HG02870 (cell line): ENCODE results near the gene PDE6H.

Source experiments
- ATAC-seq: cut with Tn5 transposase; IDR thresholded peaks from one replicate; pipeline ENCODE4 v1.9.1; 2021; ENCODE audit warnings: mild to moderate bottlenecking, moderate library complexity; ENCODE audit not compliant: unreplicated experiment

PDE6H gene

DNA sequence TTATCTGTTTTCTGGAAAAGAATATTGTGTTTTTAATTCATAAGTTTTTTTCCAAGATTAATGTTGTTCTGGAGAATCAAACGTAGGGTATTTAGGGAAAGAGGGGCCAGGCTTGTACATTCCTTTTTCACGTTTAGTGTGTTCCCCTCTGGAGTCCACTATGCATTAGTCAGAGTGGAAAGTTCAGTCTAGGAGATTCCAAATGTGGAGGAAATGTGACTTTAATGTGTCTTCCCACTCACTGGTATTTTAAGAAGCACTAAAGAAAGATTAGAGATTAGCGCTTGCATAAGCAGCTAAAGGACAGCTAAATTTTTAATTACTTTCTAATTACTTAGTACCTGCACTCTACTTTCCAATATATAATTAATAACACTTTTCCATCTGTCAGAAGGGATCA, 4.4 kb upstream of the PDE6H start:
- no peak for ATAC-seq

GRCh38 chr12:14970473-14970872, 2.4 kb upstream of the PDE6H start:
- no peak for ATAC-seq

GRCh38 chr12:14974633-14975032, 1.8 kb downstream of the PDE6H start:
- no peak for ATAC-seq

- no peak for ATAC-seq
These were observed 2.6 kb downstream of the PDE6H start for GRCh38 chr12:14975457-14975856.

DNA sequence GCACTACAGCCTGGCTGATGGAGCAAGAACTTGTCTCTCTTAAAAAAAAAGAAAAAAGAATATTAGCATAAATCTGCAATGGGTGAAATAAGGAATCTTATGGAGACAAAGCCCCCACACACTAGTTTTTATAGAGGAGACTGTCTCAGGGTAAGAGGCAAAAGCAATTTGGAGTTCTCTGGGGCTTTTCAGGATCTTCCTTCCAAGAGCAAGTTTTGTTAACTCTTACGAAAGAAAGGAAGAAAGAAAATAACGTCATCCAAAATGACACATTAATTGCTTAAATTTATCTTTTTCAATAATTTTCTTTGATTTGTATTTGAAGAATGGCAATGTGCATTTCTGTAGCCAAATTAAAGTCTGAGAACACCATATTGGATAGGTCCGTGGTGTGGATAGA, 3.8 kb downstream of the PDE6H start:
- ATAC-seq: no peak

- no peak for ATAC-seq
These were observed 6.6 kb downstream of the PDE6H start for GRCh38 chr12:14979468-14979867.

DNA sequence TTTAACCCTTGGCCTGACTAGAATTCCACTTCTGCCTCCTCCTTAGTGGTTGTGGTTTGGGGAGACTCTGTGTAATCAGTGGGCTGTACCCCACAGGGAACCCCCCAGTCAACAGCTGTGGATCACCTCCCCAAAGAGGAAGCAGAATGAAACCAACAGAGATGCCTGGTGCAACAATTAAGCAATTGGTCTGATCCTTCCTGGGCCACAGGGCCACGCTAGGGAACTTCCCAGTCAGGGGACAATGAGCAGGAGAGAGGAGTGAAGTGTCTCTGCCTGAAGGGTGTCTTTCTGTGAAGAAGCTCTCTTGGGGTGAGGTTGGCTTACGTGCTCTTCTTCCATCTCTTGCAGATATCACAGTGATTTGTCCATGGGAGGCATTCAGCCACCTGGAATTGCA, 8.2 kb downstream of the PDE6H start:
- peak; percentile 58 for ATAC-seq

DNA sequence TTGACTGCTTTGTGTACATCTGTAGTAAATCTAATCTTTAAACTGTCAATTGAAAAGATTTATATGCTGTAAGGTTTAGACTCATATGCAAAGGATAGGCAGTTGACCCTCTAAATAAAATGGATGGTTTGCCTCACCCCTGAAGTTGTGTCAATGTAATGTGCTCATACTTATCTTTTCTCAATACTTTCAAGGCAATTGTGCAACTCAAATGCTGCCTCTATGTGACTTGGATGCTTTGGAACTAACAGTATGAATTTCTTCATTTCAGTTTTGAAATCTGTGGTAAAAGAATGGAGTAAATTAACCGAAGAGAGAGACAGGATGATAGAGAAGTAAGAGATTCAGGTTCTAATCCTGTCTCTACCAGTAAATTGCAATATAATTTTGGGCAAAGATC, 9.7 kb downstream of the PDE6H start:
- no peak for ATAC-seq

DNA sequence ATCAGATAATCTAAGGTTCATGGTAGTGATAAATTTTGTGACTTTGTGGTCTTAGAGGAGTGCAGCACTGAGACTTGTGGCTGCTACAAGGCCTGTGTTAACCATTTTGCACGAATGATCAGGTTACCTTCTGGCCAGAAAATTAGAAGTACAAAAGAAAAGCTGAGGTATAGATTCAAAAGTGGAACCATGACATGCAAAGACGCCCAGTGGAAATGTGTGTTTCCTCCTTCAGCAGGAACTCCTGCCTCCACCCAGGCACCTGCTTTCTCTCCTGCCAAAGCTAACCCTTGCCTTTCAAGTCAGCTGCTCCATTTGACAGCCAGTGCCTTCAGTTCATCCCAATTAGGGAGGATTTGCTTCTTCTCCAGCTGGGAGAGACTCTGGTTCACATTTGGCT, 10.1 kb downstream of the PDE6H start:
- peak; percentile 44 for ATAC-seq

DNA sequence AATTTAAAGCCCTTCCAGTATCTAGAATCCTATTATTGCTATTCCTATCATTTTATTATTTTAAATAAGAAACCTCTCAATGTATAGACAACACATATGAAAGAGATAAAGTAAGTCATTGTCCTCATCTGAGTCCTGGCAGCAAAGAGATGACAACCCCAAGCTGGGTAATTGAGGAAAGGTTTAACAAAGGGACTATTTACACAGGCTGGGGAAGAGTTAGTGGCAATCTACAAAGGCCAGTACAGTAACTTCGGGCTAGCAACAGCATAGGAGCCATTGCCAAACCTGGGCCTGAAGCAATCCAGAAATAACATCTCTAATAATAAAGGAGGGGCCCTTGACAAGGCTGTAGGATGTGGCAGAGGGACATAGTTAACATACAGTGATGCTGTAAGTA, 11.2 kb downstream of the PDE6H start:
- ATAC-seq: no peak

- ATAC-seq: no peak
These were observed 12.0 kb downstream of the PDE6H start for GRCh38 chr12:14984766-14985285.

DNA sequence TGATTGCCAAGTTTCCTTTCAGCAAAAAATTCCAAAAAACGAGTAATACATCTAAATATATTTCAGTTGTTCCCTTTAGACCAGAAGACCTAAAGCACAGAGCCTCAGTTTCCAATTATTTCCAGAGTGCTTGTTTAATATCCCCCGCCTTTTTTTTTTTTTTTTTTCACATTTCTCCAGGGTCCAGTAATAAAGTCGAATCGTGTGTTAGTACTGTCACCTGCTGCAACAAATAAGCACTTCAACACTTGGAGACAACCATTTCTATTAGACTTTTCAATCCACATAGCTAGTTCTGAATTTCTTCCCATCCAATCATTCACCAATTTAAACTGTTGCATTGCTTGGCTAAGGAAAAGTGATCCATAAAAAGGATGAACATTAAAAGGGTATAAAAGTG, 13.6 kb downstream of the PDE6H start:
- no peak for ATAC-seq

GRCh38 chr12:14988035-14988434, 15.2 kb downstream of the PDE6H start:
- ATAC-seq: no peak

- ATAC-seq: peak; percentile 54
These were observed 16.9 kb downstream of the PDE6H start for GRCh38 chr12:14989790-14990189.

DNA sequence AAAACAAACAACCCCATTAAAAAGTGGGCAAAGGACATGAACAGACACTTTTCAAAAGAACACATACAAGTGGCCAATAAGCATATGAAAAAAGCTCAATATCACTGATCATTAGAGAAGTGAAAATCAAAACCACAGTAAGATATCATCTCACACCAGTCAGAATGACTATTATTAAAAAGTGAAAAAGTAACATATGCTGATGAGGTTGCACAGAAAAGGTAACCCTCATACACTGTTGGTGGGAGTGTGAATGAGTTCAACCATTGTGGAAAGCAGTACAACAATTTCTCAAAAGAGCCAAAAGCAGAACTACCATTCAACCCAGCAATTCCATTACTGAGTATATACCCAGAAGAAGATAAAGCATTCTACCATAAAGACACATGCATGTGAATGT, 18.2 kb downstream of the PDE6H start:
- no peak for ATAC-seq

GRCh38 chr12:14992673-14993072, 19.8 kb downstream of the PDE6H start:
- ATAC-seq: no peak

- no peak for ATAC-seq
These were observed 20.3 kb downstream of the PDE6H start for GRCh38 chr12:14993117-14993516.

DNA sequence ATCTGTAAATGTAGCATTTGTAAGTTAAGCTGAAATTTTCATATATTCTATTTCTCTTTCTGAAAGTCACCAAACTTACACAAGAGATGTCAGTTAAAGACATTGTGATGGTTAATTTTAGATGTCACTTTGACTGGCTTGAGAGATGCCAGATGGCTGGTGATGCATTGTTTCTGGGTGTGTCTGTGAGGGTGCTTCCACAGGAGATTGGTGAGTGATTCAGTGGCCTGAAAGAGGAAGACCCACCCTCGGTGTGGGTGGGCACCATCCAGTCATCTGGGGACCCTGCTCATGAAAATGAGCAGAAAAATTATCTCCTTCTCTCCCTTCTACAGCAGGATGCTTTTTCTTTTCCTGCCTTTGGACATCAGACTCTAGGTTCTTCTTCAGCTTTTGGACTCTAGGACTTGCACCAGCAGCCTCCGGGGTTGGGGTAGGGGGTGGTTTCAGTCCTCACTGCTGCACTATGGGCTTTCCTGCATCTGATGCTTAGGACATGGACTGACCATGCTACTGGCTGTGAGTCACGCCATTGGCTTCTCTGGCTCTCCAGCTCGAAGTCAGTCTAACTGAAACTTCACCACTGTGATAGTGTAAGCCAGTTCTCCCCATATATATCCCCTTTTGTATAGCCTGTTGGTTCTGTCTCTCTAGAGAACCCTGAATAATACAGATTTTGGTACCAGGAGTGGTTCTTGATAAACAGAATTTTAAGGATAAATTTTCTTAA, 20.9 kb downstream of the PDE6H start:
- ATAC-seq: no peak

GRCh38 chr12:14994610-14995009, 21.8 kb downstream of the PDE6H start:
- no peak for ATAC-seq

DNA sequence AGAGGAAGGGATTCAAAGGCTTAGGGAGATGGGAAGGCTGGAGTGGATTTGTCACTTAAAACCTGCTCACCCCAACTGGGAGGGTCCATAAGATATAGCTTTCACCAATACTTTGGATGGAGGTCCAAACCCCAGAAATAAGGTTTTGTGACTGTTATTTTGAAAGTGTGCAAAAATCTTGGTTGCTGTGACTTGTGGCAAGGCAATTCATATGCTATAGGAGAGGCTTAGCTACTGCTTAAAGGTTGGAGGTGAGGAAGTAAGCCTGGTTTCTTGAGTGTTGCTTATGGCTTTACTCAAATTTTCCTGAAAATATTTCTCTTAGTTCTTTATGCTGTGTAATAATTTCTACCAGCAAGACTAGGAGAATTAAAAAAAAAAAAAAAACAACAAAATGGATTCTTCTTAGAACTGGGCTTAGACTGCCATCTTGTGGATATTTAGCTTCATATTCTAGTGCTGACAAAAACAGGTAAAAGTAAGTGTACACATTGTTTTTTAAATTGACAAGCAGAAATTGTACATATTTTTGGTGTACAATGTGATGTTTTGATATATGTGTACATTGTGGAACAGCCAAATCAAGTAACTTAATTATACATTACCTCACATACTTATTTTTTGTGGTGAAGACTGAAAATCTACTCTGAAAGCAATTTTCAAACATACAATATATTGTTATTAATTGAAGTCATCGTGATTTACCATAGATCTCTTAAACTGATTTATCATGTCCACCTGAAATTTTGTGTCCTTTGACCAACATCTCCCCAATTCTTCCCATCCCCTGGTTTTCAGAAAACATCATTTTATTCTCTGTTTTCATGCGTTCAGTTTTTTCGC, 23.0 kb downstream of the PDE6H start:
- ATAC-seq: no peak

GRCh38 chr12:14997998-14998397, 25.2 kb downstream of the PDE6H start:
- ATAC-seq: no peak

DNA sequence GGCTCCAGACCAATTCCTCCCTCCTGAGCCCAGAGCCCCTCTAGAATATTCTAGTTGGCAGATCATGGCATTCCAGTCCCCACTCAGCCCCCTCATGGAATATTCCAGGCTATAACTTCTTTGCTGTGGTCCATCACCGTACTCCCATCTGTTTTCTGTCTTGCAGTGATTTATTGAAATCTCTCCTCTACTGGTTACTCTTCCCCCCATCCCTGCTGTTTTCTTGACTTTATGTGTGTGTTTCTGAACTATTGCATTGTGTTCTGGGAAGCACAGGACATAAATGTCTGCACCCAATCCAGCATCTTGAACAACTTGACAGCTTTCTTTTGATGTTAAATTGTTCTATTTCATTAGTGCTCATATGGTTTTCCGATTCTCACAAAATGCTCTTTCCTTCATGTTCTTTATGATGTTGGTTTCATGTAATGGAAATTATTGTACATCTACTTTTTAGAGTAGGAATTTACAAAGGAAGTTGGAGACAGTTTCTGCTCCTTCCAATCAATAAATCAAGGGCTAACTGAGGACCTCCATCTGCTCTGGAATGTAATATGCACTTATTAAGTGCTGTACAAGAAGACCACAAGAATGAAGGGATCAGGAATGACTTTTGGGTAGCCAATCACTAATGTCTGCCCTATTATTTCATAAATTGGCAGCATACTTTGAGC, 26.3 kb downstream of the PDE6H start:
- ATAC-seq: no peak
